ENCODE results near the gene SLC4A4.

GRCh38 chr4:71348586-71348985, 9.8 kb downstream of the SLC4A4 start:
- TF ChIP-seq, protein P1, sequence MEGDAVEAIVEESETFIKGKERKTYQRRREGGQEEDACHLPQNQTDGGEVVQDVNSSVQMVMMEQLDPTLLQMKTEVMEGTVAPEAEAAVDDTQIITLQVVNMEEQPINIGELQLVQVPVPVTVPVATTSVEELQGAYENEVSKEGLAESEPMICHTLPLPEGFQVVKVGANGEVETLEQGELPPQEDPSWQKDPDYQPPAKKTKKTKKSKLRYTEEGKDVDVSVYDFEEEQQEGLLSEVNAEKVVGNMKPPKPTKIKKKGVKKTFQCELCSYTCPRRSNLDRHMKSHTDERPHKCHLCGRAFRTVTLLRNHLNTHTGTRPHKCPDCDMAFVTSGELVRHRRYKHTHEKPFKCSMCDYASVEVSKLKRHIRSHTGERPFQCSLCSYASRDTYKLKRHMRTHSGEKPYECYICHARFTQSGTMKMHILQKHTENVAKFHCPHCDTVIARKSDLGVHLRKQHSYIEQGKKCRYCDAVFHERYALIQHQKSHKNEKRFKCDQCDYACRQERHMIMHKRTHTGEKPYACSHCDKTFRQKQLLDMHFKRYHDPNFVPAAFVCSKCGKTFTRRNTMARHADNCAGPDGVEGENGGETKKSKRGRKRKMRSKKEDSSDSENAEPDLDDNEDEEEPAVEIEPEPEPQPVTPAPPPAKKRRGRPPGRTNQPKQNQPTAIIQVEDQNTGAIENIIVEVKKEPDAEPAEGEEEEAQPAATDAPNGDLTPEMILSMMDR (IDR thresholded peaks at IDR 0.05; ENCODE audit: low read depth, low read length): no peak
- TF ChIP-seq POLR2A (IDR thresholded peaks at IDR 0.05; ENCODE audit: extremely low read depth, insufficient read length): no peak
